CD4-positive, alpha-beta T cell treated with Interleukin-1 beta for 1 hour (primary cell): ENCODE data around the gene OMG.

Source experiments
- DNase-seq, 2 donors: peaks; one replicate each; pipeline ENCODE4 v3.0.0-alpha.2; 2020 to 2022

Gene OMG

DNA sequence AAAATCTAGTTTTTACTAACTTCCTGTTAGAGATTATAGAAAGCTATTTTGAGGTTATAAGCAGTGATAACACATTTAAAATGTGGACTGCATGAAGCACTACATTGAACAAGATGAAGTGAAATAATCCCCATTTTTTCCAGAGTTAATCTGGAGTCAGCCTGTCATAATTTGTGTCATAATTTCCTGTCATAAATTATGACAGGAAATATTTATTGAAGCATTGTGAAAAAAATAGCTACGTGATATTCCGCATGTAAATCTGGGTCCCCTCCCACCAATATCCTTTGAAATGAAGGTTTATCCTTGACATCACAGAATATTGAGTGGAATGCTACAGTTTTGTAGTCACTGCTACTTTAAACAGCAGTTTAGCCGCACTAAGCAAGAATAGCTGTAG lies 40.1 kb downstream of the OMG start:
- no peak for DNase-seq

DNA sequence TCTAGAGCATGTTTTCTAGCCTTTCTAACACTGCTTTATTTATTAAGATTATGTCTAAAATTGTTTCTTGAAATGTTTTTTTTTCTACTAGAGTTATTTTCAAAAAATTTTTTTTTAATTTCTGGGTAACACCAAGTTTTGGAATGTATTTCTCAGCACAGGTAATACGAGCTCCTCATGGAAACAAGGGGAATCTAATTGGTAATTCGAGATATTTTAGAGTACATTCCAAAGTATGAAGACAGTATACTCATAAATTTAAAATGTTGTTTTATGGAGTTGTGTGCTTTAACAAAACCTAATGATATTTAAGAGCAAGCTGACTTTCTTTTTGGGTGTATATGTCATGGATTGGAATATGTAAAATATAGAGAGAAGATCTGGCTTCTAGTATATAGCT lies 42.4 kb downstream of the OMG start:
- DNase-seq: no peak

DNA sequence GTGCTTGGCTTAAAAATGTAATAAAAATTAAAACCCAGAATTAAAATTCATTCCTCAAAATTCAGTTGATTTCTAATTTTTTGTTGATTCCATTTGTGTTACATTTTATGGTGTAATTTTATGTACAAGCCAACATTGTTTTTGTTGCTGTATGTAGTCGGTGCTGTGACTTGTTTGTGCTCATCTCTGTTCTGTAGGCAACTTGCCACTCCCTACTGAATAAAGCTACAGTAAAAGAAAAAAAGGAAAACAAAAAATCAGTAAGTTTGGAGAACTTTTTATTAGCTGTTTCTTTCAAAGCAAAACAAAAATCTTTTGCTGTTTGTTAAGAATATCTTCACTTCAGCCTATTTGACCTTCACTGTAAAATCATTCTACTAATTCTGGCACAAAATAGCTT lies 44.3 kb downstream of the OMG start:
- no peak for DNase-seq

DNA sequence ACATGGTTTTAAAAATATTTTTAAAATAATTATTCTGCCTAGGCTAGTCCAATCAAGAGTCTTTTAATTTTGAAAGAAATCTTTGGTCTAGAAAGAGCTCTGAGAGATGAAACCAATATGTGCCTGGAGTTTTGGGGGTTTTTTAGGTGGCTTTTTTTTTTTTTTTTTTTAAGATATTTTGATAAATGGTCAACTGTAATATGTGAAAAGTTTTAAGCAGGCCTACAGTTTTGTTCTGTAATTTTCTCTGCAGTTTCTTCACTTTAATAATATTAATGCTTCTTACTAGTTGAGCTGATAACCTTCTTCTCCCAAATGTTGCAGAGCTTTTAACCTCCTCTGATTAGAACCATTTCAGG lies 45.1 kb downstream of the OMG start:
- DNase-seq: no peak

DNA sequence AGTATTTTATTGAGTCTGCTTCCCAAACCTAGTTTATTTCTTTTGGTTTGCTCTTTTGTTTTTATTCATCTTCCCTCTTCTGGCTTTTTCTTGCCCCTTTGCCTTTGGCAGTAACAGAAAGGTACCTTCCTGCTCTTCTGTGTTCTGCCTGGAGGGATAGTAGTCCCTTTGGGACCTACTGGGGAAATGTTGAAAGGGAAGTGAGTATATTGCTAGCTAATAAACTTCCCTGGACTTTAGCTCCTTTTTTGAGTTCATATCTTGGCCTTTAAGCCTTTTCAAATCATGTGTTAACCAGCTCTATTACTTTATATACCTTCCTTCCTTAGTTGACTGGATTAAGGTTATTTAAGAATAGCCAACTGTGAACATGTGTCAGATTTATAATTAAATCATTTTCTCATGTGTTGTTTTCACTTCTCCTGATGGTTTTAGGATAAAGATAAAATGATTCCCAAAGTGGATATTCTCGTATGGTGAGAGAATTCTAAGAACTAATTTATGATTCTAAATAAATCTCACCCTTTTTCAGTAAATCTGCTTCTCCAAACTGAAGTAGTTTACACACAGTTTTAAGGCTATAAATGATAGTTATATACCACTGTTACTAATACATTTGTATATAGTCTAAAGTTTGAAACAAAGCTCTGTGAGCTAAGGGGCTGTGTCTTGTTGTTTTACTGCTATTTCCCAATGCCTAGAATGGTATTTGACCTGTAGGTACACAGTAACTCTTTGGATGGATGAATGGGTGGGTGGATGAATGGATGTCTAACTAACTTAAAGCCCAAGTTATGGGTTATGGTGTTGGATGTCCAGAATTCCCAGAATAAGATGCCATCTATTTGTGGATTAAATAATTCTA lies 45.7 kb downstream of the OMG start:
- DNase-seq: no peak

DNA sequence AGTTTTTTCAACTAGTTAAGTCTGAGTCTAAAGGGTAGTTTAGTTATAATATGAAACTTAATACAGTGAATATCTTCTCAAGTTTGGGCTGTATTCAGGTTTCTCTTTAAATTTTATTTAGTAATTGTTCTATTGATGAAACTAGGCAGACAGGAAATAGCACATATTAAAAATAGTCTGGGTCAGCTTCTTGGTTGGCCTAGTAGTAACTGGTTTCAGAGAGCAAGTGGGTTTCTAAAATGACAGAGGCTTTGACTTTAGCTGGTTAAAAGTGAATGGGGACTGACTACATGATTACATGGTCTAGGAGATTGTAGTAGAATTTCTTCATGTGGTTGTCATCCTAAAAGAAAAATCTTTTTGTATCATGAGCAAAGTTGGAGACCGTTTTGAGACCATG lies 46.8 kb downstream of the OMG start:
- no peak for DNase-seq

DNA sequence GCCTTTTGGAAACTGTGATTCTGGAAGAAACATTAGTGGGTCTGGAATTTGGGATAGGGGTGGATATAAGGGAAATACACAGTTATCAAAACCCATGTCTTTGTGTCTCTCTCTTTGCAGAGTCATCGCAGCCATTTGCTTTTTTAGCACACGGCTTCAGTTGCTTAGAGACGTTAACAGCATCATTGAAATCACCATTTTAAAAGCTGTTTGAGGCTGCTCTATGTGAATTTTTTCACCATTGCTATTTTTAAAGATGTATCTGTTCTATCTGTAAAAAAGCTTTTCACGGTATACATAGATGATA lies 47.3 kb downstream of the OMG start:
- no peak for DNase-seq

DNA sequence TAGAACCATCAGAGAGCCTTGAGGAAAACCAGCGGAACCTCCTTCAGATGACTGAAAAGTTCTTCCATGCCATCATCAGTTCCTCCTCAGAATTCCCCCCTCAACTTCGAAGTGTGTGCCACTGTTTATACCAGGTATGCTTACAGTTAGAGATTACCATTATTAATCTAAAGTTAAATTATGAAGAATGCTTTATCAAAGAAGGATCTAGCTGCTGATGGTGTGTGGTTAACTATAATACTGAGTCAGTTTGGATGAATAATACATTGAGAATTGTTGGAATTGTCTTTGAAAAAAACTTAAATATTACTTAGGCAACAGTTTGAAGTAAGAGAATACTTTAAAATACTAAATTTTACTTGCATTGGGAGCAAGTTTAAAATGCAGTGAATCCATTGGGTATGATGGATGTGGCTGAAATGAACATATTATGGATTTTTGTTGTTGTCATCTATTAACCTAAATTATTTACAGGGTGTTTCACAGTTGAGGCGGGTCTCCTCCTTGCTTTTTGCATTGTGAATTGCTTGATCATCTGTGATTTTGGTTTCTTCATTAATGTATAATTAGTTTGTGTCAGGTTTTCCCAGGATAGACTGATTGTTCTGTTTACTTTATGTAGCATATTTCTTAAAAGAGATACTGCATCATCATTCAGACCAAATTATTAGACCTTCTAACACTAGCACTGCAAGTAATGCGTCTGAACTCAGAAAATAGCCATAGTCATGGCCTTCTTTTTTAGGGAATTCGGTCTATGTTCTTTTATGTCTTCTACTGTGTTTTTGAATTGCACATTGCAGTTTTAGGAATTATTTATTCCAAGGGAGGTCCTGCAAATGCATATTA lies 47.8 kb downstream of the OMG start:
- DNase-seq: no peak
